K562 (cell line): ENCODE results near the gene UBE3D. TPM values are rescaled to one million over a fixed set of nuclear protein-coding genes. Genes with fewer than 3 reads are reported as not detected.

ENCODE experiments used
- CXXC5 ChIP-seq: fragments of 250-450 bp; sonication (Bioruptor Pico); IDR thresholded peaks from 2 replicates; pipeline ENCODE4 v1.8.0; 2022; ENCODE audit warnings: inconsistent platforms, mild to moderate bottlenecking, moderate library complexity
- MGA ChIP-seq: fragments of 450-650 bp; IDR thresholded peaks from 2 replicates; pipeline ENCODE4 v1.6.1; 2016; ENCODE audit warnings: mild to moderate bottlenecking, moderate library complexity
- MXI1 ChIP-seq: IDR thresholded peaks from 2 replicates; pipeline ENCODE4 v1.6.1; 2011; ENCODE audit warnings: low read depth, mild to moderate bottlenecking, improper control_type of control experiment, low read length
- NCOA6 ChIP-seq: fragments of 450-650 bp; IDR thresholded peaks from 2 replicates; pipeline ENCODE4 v1.6.1; 2017; ENCODE audit warnings: mild to moderate bottlenecking
- POLR2H ChIP-seq: IDR thresholded peaks from 2 replicates; pipeline ENCODE4 v1.6.1; 2016; ENCODE audit warnings: missing genetic modification characterization, low read depth, mild to moderate bottlenecking, control low read depth, missing compliant biosample characterization, moderate library complexity
- RNF219 ChIP-seq: fragments of 250-450 bp; sonication (Bioruptor Pico); IDR thresholded peaks from 2 replicates; pipeline ENCODE4 v1.5.0; 2022; ENCODE audit warnings: mild to moderate bottlenecking
- SNRNP70 ChIP-seq: fragments of 200-400 bp; formaldehyde crosslinking; optimal IDR thresholded peaks from 2 replicates; pipeline ENCODE3; 2017; ENCODE audit warnings: low read depth, low read length
- TCF15 ChIP-seq: fragments of 250-450 bp; sonication (Bioruptor Pico); IDR thresholded peaks from 2 replicates; pipeline ENCODE4 v1.8.0; 2022; ENCODE audit warnings: moderate library complexity, mild to moderate bottlenecking, inconsistent platforms
- THRB ChIP-seq: fragments of 450-650 bp; formaldehyde crosslinking; conservative IDR thresholded peaks from 2 replicates; pipeline ENCODE4 v1.4.0; 2022; ENCODE audit warnings: mild to moderate bottlenecking, missing genetic modification characterization
- ZNF239 ChIP-seq: fragments of 250-450 bp; sonication (Bioruptor Pico); IDR thresholded peaks from 2 replicates; pipeline ENCODE4 v1.4.0; 2020; ENCODE audit warnings: mild to moderate bottlenecking
- ZNF778 ChIP-seq: fragments of 450-650 bp; formaldehyde crosslinking; IDR thresholded peaks from 2 replicates; pipeline ENCODE4 v1.4.0; 2020; ENCODE audit warnings: mild to moderate bottlenecking, moderate library complexity
- polyA plus RNA-seq, 8 experiments: library from polyadenylated mRNA; depleted of rRNA in 4 of 8; stranded (reverse) in 5 of 8; unstranded in 3 of 8; fragments of >200 nt; fragmentation: Nextera tagmentation in 2 of 8; fragmentation: Illumina TruSeq in 1 of 8; extraction: Ambion mirVana in 2 of 8; extraction: Trizol in 1 of 8; gene quantifications; 2 replicates each; pipeline versions ENCODE4 v1.2.1 to v1.2.3, GENCODE V29; 2011 to 2014; ENCODE audit warnings: inconsistent platforms in 1 of 8, missing spikeins in 1 of 8
- total RNA-seq, 7 experiments: library from RNA; depleted of rRNA in 6 of 7; stranded (reverse); fragments of >200 nt in 6 of 7; fragmentation: Illumina TruSeq in 2 of 7; extraction: Trizol in 2 of 7; gene quantifications; 2 replicates each; pipeline versions ENCODE4 v1.2.1 to v1.2.3, GENCODE V29; 2011 to 2021; ENCODE audit warnings: low replicate concordance in 1 of 7

UBE3D gene
- total and polyA plus RNA-seq, 9 of the 15 experiments (the other 6 are each of a cell fraction or from before 2014, with no cell fraction given): 9.4 to 17.6 (median 11.9) TPM

- no peak for TF ChIP-seq POLR2H
- TF ChIP-seq TCF15 (CRISPR knock-in tag): no peak
- TF ChIP-seq SNRNP70: no peak
- no peak for TF ChIP-seq ZNF778 (CRISPR knock-in tag)
- TF ChIP-seq NCOA6: peak; percentile 86
- no peak for TF ChIP-seq THRB
- TF ChIP-seq ZNF239 (CRISPR knock-in tag): no peak
- no peak for TF ChIP-seq RNF219 (CRISPR knock-in tag)
- peak; percentile 61 for TF ChIP-seq MGA
- peak; percentile 88; the same call in 1 of the 2 replicates for TF ChIP-seq MXI1
- peak; percentile 81 for TF ChIP-seq CXXC5 (CRISPR knock-in tag)
Measured at GRCh38 chr6:83067448-83068439, 2.1 kb upstream of the UBE3D start, which contains the start of gene DOP1A (continued).
